Hepatocyte (in vitro differentiated cells): ENCODE measurements around the gene SLC7A4. TPM values are rescaled to one million over a fixed set of nuclear protein-coding genes. Genes with fewer than 3 reads are reported as not detected.

Source experiments
- DNase-seq: peaks from one replicate; pipeline ENCODE4 v3.0.0-alpha.2; 2016; ENCODE audit warnings: low spot score
- H2AFZ ChIP-seq: fragments of 200-600 bp; sonication (generic); 2 replicates; pipeline ENCODE4 v1.6.0; 2016; ENCODE audit warnings: antibody characterized with exemption, mild to moderate bottlenecking
- H3K27ac ChIP-seq: fragments of 200-600 bp; sonication (generic); 2 replicates; pipeline ENCODE4 v1.5.1; 2016; ENCODE audit warnings: mild to moderate bottlenecking
- H3K27me3 ChIP-seq: fragments of 200-600 bp; sonication (generic); 2 replicates; pipeline ENCODE4 v1.6.1; 2016
- H3K36me3 ChIP-seq: fragments of 200-600 bp; sonication (generic); replicated peaks from 2 replicates; pipeline ENCODE4 v1.5.1; 2016; ENCODE audit warnings: low read depth; ENCODE audit not compliant: insufficient read depth
- H3K4me1 ChIP-seq: fragments of 200-600 bp; sonication (generic); 2 replicates; pipeline ENCODE4 v1.5.1; 2016; ENCODE audit warnings: mild to moderate bottlenecking, moderate library complexity; ENCODE audit not compliant: insufficient read depth
- H3K4me2 ChIP-seq: fragments of 200-600 bp; sonication (generic); 2 replicates; pipeline ENCODE4 v1.6.0; 2016
- H3K4me3 ChIP-seq: fragments of 200-600 bp; sonication (generic); 2 replicates; pipeline ENCODE4 v1.5.1; 2016; ENCODE audit warnings: mild to moderate bottlenecking
- H3K79me2 ChIP-seq: fragments of 200-600 bp; sonication (generic); 2 replicates; pipeline ENCODE4 v1.6.0; 2017; ENCODE audit warnings: mild to moderate bottlenecking
- H3K9me2 ChIP-seq: fragments of 200-600 bp; sonication (generic); replicated peaks from 2 replicates; pipeline ENCODE4 v1.6.0; 2017; ENCODE audit warnings: mild to moderate bottlenecking; ENCODE audit not compliant: insufficient read depth
- H3K9me3 ChIP-seq: fragments of 200-600 bp; sonication (generic); 2 replicates; pipeline ENCODE4 v1.5.1; 2016; ENCODE audit warnings: low read depth, mild to moderate bottlenecking
- H4K20me1 ChIP-seq: fragments of 200-600 bp; sonication (generic); 2 replicates; pipeline ENCODE4 v1.6.0; 2016; ENCODE audit warnings: mild to moderate bottlenecking; ENCODE audit not compliant: insufficient read depth, poor library complexity, severe bottlenecking
- EZH2 ChIP-seq: fragments of 200-600 bp; sonication (generic); IDR thresholded peaks from 2 replicates; pipeline ENCODE4 v1.6.1; 2016; ENCODE audit warnings: antibody characterized with exemption, mild to moderate bottlenecking, borderline replicate concordance
- EZH2phosphoT487 ChIP-seq: fragments of 200-600 bp; sonication (generic); IDR thresholded peaks from one replicate; pipeline ENCODE4 v1.6.1; 2018; ENCODE audit warnings: antibody characterized with exemption, mild to moderate bottlenecking, low read depth, moderate library complexity; ENCODE audit not compliant: unreplicated experiment, severe bottlenecking
- WGBS: methylation state at CpG from one replicate; pipeline ENCODE4 v1.1.6; 2016; ENCODE audit warnings: low lambda C conversion rate; ENCODE audit errors: missing lambda C conversion rate; 5-methylcytosine and 5-hydroxymethylcytosine counted together
- polyA plus RNA-seq: library from polyadenylated mRNA; unstranded; fragments of >200 nt; fragmentation: Nextera tagmentation; extraction: Ambion mirVana; gene quantifications from 2 replicates; pipeline ENCODE4 v1.2.1, GENCODE V29; 2016
- total RNA-seq: library from RNA; depleted of rRNA; stranded (reverse); fragments of >200 nt; gene quantifications from 2 replicates; pipeline ENCODE4 v1.2.3, GENCODE V29; 2014
- TF ChIP-seq, protein P1 (sequence below): fragments of 200-600 bp; sonication (generic); IDR thresholded peaks from 2 replicates; pipeline ENCODE4 v1.5.1; 2016; ENCODE audit warnings: antibody characterized with exemption, mild to moderate bottlenecking; ENCODE audit not compliant: poor library complexity

Gene SLC7A4
- total and polyA plus RNA-seq, 2 experiments from 2014 or later: 140 to 494 TPM

DNA sequence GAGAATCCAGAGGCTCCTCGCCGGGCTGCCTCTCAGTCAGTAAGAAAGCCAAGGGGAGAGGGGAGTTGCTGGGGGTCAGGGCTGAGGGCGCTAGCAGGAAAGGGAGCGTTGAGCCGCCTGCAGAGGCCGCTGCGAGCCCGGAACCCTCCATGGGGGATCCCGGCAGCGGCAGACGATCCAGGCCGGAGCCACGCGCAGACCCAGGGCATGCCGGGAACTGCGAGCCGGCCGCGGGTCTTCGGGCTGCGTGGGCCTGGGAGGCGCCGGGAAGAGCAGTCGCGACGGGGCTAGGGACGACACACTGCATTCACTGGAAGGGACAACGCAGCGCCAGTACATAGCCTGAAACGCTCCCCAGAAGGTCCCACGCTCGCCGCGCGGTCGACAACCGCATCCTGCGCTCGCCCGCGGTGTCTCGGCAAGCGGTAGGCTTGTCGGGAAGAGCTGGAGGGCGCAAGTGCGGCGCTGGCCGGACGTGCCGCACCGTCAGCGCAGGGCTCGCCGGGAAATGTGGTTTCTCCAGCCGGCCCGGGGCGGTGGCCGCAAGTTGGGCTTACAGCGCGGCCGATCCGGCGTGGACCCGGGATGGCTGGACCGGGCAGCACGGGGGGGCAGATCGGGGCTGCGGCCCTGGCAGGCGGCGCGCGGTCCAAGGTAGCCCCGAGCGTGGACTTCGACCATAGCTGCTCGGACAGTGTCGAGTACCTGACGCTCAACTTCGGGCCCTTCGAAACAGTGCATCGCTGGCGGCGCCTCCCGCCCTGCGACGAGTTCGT lies 50.4 kb downstream of the SLC7A4 start, which contains the start of gene LZTR1:
TSS of gene LZTR1 (plus strand) at position 511 of the 776 bp plus-strand sequence. CDS start at position 586, 75 bp downstream.
- Histone ChIP-seq H3K27ac (peak within 1 kb of the TSS; percentile 87), H4K20me1 (no peaks in the 10 kb centered on the region), H3K27me3 (no peaks in the 10 kb centered on the region), H3K4me3 (peak within 1 kb of the TSS; percentile 55), H3K4me2 (peak within 1 kb of the TSS; percentile 88), H3K9me2 (no peaks in the 10 kb centered on the region), H3K4me1 (peaks cover 23% of the 10 kb centered on the region), H3K9me3 (no peaks in the 10 kb centered on the region), H3K36me3 (no peaks in the 10 kb centered on the region), H3K79me2 (peaks cover 18% of the 10 kb centered on the region), H2AFZ (peak within 1 kb of the TSS; percentile 89)
- peak; percentile 91 for DNase-seq
- no peak for TF ChIP-seq EZH2phosphoT487
- no peak for TF ChIP-seq EZH2
- TF ChIP-seq, protein P1, sequence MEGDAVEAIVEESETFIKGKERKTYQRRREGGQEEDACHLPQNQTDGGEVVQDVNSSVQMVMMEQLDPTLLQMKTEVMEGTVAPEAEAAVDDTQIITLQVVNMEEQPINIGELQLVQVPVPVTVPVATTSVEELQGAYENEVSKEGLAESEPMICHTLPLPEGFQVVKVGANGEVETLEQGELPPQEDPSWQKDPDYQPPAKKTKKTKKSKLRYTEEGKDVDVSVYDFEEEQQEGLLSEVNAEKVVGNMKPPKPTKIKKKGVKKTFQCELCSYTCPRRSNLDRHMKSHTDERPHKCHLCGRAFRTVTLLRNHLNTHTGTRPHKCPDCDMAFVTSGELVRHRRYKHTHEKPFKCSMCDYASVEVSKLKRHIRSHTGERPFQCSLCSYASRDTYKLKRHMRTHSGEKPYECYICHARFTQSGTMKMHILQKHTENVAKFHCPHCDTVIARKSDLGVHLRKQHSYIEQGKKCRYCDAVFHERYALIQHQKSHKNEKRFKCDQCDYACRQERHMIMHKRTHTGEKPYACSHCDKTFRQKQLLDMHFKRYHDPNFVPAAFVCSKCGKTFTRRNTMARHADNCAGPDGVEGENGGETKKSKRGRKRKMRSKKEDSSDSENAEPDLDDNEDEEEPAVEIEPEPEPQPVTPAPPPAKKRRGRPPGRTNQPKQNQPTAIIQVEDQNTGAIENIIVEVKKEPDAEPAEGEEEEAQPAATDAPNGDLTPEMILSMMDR: peak; percentile 48
- WGBS: 1% methylated on average over 86 of the region's 87 CpGs

DNA sequence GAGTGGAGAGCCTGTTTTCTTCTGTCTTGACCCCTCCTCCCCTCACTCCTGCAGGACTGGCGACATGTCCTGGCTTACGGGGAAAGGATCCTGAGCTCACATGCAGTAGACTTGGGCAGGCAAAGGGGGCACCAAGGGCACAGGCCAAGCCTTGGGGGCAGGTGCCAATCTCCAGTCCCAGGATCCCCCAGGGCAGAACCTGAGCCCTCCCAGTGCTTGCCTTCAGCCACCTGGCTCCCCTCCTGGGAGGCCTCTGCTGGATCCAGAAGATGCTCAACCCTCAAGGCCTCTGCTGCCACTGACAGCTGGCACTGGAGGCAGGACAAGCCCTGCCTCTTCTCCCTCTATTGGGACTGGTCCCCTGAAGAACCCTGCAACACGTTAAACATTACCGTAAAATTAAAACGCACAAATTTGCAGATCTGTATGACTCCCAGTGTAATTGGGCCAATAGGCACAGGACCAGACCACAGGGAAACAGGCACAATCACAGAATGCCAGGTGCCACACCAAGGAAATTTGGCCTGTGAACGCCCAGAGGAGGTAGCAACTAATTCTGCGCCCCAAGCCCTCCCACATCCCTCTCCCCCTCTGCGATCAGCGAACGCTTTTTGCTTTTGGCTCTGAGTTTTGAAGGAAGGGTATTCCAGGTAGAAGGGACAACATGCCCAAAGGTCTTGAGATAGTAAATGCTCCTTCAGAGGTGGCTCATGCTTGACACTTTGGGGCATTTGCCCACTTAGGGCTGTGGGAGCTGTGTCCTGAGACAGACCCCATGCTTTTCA lies 51.2 kb downstream of the SLC7A4 start:
- TF ChIP-seq EZH2 (no peak), EZH2phosphoT487 (no peak)
- TF ChIP-seq, protein P1: no peak
- Histone ChIP-seq H3K9me2 (no peaks in the 10 kb centered on the region), H3K27me3 (no peaks in the 10 kb centered on the region), H3K79me2 (peaks cover 18% of the 10 kb centered on the region), H3K36me3 (no peaks in the 10 kb centered on the region), H3K4me2 (peak overlapping the region; percentile 88), H3K4me3 (peak overlapping the region; percentile 55), H3K27ac (peak overlapping the region; percentile 87), H3K4me1 (peaks cover 23% of the 10 kb centered on the region), H2AFZ (peak overlapping the region; percentile 72), H3K9me3 (no peaks in the 10 kb centered on the region), H4K20me1 (no peaks in the 10 kb centered on the region)
- DNase-seq: no peak
- 80% methylated on average over 10 of the region's 10 CpGs for WGBS

DNA sequence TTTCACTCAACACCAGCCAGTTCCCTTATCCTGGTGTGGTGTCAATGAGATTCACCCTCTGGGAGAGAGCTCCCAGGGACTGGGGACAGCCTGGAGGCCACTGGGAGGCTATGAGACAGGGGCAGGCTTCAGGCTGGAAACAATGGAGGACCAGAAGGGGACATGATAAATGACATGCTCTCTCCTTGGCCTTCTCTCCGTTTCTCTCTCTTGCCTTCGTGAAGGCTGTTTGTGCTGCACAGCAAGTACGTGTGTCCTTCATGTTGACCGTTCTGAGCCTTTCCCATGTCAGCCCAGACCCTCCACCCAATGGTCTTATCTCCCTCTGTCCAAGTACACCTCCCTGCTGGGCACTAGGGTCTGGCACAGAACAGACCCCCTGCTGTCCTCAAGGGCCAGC lies 51.8 kb downstream of the SLC7A4 start:
- H3K79me2 ChIP-seq: peaks cover 18% of the 10 kb centered on the region
- H3K4me1 ChIP-seq: peaks cover 23% of the 10 kb centered on the region
- H3K9me3 ChIP-seq: no peaks in the 10 kb centered on the region
- no peaks in the 10 kb centered on the region for H3K9me2 ChIP-seq
- H3K36me3 ChIP-seq: no peaks in the 10 kb centered on the region
- H4K20me1 ChIP-seq: no peaks in the 10 kb centered on the region
- 91% methylated on average over 4 of the region's 4 CpGs for WGBS
- no peaks in the 10 kb centered on the region for H3K27me3 ChIP-seq
- H3K4me2 ChIP-seq: no peak overlapping the region
- H3K27ac ChIP-seq: no peak overlapping the region
- no peak for TF ChIP-seq EZH2phosphoT487
- no peak for TF ChIP-seq EZH2
- TF ChIP-seq, protein P1: no peak
- H2AFZ ChIP-seq: no peak overlapping the region
- H3K4me3 ChIP-seq: no peak overlapping the region
- DNase-seq: no peak
